Thoracic aorta (tissue), 2 donors: Measurements from ENCODE around the gene TIA1. TPM values are rescaled to one million over a fixed set of nuclear protein-coding genes. Genes with fewer than 3 reads are reported as not detected.
A peak's percentile ranks its signal among the peaks of the same experiment; 100 is the strongest.
"Not testable (repeated sequence)": the region's sequence is repeated elsewhere in the genome, so short reads cannot be mapped to it uniquely, and the experiment has no call there.

Source experiments
- ATAC-seq: fragments of 150-250 bp; one replicate; pipeline ENCODE4 v1.8.0; 2017; ENCODE audit warnings: low read depth; ENCODE audit not compliant: insufficient number of reproducible peaks, low FRiP score
- DNase-seq: peaks from one replicate; pipeline ENCODE4 v3.0.0-alpha.2; 2020; ENCODE audit warnings: low spot score
- H3K27ac ChIP-seq, 2 donors: fragments of 200-600 bp; sonication (generic); 1 replicate in 1 of 2; 2 replicates in 1 of 2; pipeline ENCODE4 v1.5.1; 2016; ENCODE audit warnings: mild to moderate bottlenecking in 2 of 2, moderate library complexity in 2 of 2
- H3K27me3 ChIP-seq: fragments of 200-600 bp; sonication (generic); replicated peaks from 2 replicates; pipeline ENCODE4 v1.6.0; 2016; ENCODE audit warnings: mild to moderate bottlenecking; ENCODE audit not compliant: insufficient read depth
- H3K36me3 ChIP-seq: fragments of 200-600 bp; sonication (generic); one replicate; pipeline ENCODE4 v1.5.1; 2016
- H3K4me1 ChIP-seq, 2 donors: fragments of 200-600 bp; sonication (generic); 1 replicate in 1 of 2; 2 replicates in 1 of 2; pipeline versions ENCODE4 v1.5.1 to v1.6.0; 2016; ENCODE audit warnings: low read depth in 2 of 2, mild to moderate bottlenecking in 1 of 2; ENCODE audit not compliant: control insufficient read depth in 1 of 2
- H3K4me3 ChIP-seq: fragments of 200-600 bp; sonication (generic); 2 replicates; pipeline ENCODE4 v1.5.1; 2016; ENCODE audit warnings: mild to moderate bottlenecking
- H3K9me3 ChIP-seq: fragments of 200-600 bp; sonication (generic); 2 replicates; pipeline ENCODE4 v1.5.1; 2016
- total RNA-seq, 2 donors: library from RNA; depleted of rRNA; stranded (reverse); fragments of >200 nt; gene quantifications; one replicate each; pipeline versions ENCODE4 v1.1.0 to v1.2.3, GENCODE V29; 2016
- TF ChIP-seq, protein P1 (sequence below): fragments of 200-600 bp; sonication (generic); IDR thresholded peaks from one replicate; pipeline ENCODE4 v1.5.1; 2019; ENCODE audit warnings: antibody characterized with exemption

Gene TIA1
- total RNA-seq: 100 to 1,000 TPM in 1 of 2 donors, 10 to 100 TPM in 1; 56.7 to 127 TPM

DNA sequence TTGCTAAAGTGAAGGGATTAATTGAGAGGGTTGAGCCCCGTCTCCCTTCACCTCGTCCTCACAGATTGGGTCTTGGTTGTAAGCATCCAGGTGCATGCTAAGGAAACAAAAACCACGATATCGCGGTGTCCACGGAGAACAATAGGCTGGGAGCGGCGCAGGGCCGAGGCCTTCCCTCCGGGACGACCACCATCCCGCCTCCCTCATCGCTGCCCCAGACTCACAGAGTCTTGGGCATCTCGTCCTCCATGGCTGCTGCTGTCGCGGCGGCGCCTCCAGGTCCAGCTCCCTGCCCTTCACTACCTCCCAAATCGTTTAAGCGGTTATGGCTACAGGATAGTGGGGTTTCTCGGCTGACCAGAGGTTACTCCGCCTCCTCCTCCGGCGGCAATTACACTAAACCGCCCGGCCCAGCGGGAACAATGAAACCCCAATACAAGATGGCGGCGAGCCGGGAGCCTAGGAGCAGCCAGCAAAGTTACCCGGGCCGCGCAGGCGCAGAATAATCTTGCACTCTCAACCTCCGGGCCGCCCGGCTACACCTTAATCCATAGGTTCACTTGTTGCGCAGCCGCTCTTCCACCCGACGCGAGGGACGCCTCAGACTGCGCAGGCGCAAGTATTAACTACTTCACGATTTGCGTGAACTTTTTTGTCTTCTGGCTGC lies at the start of gene TIA1:
Gene TIA1 (minus strand): TSS at position 448 of the 667 bp plus-strand sequence. CDS start 198 bp downstream, at position 250.
- TF ChIP-seq, protein P1, sequence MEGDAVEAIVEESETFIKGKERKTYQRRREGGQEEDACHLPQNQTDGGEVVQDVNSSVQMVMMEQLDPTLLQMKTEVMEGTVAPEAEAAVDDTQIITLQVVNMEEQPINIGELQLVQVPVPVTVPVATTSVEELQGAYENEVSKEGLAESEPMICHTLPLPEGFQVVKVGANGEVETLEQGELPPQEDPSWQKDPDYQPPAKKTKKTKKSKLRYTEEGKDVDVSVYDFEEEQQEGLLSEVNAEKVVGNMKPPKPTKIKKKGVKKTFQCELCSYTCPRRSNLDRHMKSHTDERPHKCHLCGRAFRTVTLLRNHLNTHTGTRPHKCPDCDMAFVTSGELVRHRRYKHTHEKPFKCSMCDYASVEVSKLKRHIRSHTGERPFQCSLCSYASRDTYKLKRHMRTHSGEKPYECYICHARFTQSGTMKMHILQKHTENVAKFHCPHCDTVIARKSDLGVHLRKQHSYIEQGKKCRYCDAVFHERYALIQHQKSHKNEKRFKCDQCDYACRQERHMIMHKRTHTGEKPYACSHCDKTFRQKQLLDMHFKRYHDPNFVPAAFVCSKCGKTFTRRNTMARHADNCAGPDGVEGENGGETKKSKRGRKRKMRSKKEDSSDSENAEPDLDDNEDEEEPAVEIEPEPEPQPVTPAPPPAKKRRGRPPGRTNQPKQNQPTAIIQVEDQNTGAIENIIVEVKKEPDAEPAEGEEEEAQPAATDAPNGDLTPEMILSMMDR: no peak
- ATAC-seq (peak; percentile 96), DNase-seq (peak; percentile 94)
- no peaks in the 10 kb centered on the region for H3K9me3 ChIP-seq
- H3K27me3 ChIP-seq: no peaks in the 10 kb centered on the region
- peaks cover 21 to 28% of the 10 kb centered on the region in 2 donors for H3K4me1 ChIP-seq
- H3K4me3 ChIP-seq: peak within 1 kb of the TSS; percentile 92
- H3K36me3 ChIP-seq: no peaks in the 10 kb centered on the region
- H3K27ac ChIP-seq: peak within 1 kb of the TSS; percentile 95 to 96

DNA sequence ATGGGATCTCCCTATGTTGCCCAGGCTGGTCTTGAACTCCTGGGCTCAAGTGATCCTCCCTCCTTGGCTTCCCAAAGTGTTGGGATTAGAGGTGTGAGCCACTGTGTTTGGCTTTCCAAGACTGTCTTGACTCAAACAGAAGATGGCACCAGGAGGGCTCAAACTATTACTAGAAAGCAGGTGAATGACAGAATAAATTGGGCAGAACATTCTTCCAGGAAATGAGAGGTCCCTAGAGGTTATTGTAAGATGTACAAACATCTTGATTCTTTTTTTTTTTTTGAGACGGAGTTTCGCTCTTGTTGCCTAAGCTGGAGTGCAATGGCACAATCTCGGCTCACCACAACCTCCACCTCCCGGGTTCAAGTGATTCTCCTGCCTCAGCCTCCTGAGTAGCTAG lies 49.4 kb upstream of the TIA1 start:
- not testable (repeated sequence) for DNase-seq, H3K4me3 ChIP-seq, H3K36me3 ChIP-seq, H3K27ac ChIP-seq, H3K27me3 ChIP-seq, H3K9me3 ChIP-seq, ATAC-seq
- H3K4me1 ChIP-seq: peaks cover 4 to 12% of the 10 kb centered on the region in 2 donors

- no peak for ATAC-seq
- Histone ChIP-seq H3K4me1 (no peaks in the 10 kb centered on the region), H3K4me3 (no peak overlapping the region), H3K27me3 (no peaks in the 10 kb centered on the region), H3K27ac (no peak overlapping the region), H3K9me3 (no peaks in the 10 kb centered on the region), H3K36me3 (peaks cover 70% of the 10 kb centered on the region)
- DNase-seq: no peak
- TF ChIP-seq, protein P1: no peak
Observed at GRCh38 chr2:70283500-70284191, 35.2 kb upstream of the TIA1 start.

GRCh38 chr2:70282439-70282838 lies 34.0 kb upstream of the TIA1 start:
- no peak for ATAC-seq
- TF ChIP-seq, protein P1: no peak
- no peak overlapping the region for H3K4me3 ChIP-seq
- no peaks in the 10 kb centered on the region for H3K27me3 ChIP-seq
- H3K4me1 ChIP-seq: no peaks in the 10 kb centered on the region
- no peak for DNase-seq
- H3K9me3 ChIP-seq: no peaks in the 10 kb centered on the region
- peaks cover 67% of the 10 kb centered on the region for H3K36me3 ChIP-seq
- H3K27ac ChIP-seq: no peak overlapping the region

DNA sequence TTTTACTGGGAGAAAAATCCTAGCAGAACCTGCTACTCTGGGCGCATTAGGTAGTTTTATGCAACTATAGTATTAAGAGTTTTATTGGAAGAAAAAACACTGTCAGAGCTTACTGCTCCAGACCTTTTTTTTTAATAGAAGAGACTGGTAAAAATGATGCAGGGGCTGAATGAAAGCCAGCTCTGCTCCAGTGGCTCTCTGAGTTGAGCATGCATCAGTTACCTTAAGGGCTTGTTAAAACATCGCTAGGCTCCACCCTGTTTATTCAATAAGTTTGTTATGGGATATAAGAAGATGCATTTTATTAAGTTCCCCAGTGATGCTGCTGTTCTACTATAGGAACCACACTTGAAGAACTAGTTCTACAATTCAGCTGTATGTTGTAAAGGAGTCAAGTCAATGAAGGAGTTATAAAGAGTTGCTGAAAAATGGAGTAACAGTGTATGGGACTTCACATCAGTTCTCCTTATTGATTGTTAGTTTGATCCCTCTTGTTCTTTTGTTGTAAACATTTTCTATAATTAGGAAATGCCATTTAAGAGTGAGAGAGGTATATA lies 31.9 kb upstream of the TIA1 start:
- TF ChIP-seq, protein P1: no peak
- ATAC-seq: no peak
- H3K4me3 ChIP-seq: no peak overlapping the region
- H3K4me1 ChIP-seq: no peaks in the 10 kb centered on the region
- H3K36me3 ChIP-seq: peaks cover 61% of the 10 kb centered on the region
- DNase-seq: no peak
- H3K27me3 ChIP-seq: no peaks in the 10 kb centered on the region
- no peaks in the 10 kb centered on the region for H3K9me3 ChIP-seq
- no peak overlapping the region for H3K27ac ChIP-seq
